OCI-LY7 (cell line): ENCODE data around the gene KRTAP21-2. TPM values are rescaled to one million over a fixed set of nuclear protein-coding genes. Genes with fewer than 3 reads are reported as not detected.

Experiments
- BruUV-seq: library from RNA; stranded (reverse); fragments of 400-500 nt; replicated peaks from 2 replicates; lab custom pipeline; 2021; lab: Mats Ljungman, UMichigan
- CTCF ChIA-PET: fragments of 300-600 bp; sonication (Branson Sonifier 250); formaldehyde crosslinking; loops from one replicate; lab custom pipeline; 2022; ENCODE audit warnings: antibody characterized with exemption; ENCODE audit not compliant: unreplicated experiment; lab: Charles Lee
- POLR2A ChIA-PET: fragments of 300-600 bp; sonication (Branson Sonifier 250); formaldehyde crosslinking; loops from one replicate; lab custom pipeline; 2022; ENCODE audit warnings: antibody characterized with exemption; lab: Charles Lee
- DNase-seq: peaks from one replicate; pipeline ENCODE4 v3.0.0-alpha.2; 2015; ENCODE audit warnings: low spot score
- H2AFZ ChIP-seq: fragments of 200-600 bp; sonication (generic), shearing (Covaris generic); 2 replicates; pipeline ENCODE4 v1.6.1; 2014; ENCODE audit warnings: mild to moderate bottlenecking, antibody characterized with exemption, low read length, moderate library complexity
- H3K27ac ChIP-seq: fragments of 200-600 bp; sonication (generic); 2 replicates; pipeline ENCODE4 v1.5.1; 2014; ENCODE audit warnings: mixed run types, low read depth, mild to moderate bottlenecking, moderate library complexity, low read length, inconsistent platforms; ENCODE audit not compliant: poor library complexity, severe bottlenecking
- H3K36me3 ChIP-seq: fragments of 200-600 bp; sonication (generic); 2 replicates; pipeline ENCODE4 v1.6.1; 2014; ENCODE audit warnings: mild to moderate bottlenecking, antibody characterized with exemption, low read length, moderate library complexity, mixed read lengths; ENCODE audit not compliant: insufficient read depth
- H3K4me1 ChIP-seq: fragments of 200-600 bp; sonication (generic); 2 replicates; pipeline ENCODE4 v1.5.1; 2014; ENCODE audit warnings: mild to moderate bottlenecking, low read length; ENCODE audit not compliant: insufficient read depth, poor library complexity, severe bottlenecking
- H3K4me2 ChIP-seq: fragments of 200-600 bp; sonication (generic); 2 replicates; pipeline ENCODE4 v1.6.1; 2014; ENCODE audit warnings: mild to moderate bottlenecking, low read length
- H3K4me3 ChIP-seq: fragments of 200-600 bp; sonication (generic); 2 replicates; pipeline ENCODE4 v1.5.1; 2014; ENCODE audit warnings: mild to moderate bottlenecking, low read depth, low read length; ENCODE audit not compliant: poor library complexity, severe bottlenecking
- H3K79me2 ChIP-seq: fragments of 200-600 bp; sonication (generic); 2 replicates; pipeline ENCODE4 v1.6.1; 2016; ENCODE audit warnings: low read depth, mild to moderate bottlenecking, low read length, moderate library complexity, mixed read lengths; ENCODE audit not compliant: insufficient read depth
- H3K9me2 ChIP-seq: fragments of 200-600 bp; sonication (generic); 2 replicates; pipeline ENCODE4 v1.6.1; 2016; ENCODE audit warnings: mild to moderate bottlenecking, low read length, mixed read lengths; ENCODE audit not compliant: insufficient read depth
- H3K9me3 ChIP-seq: fragments of 200-600 bp; sonication (generic); 2 replicates; pipeline ENCODE4 v1.6.1; 2014; ENCODE audit warnings: mild to moderate bottlenecking, mixed run types, low read length, mixed read lengths
- H4K20me1 ChIP-seq: fragments of 200-600 bp; sonication (generic); 2 replicates; pipeline ENCODE4 v1.6.1; 2014; ENCODE audit warnings: mild to moderate bottlenecking, antibody characterized with exemption, low read length, moderate library complexity, mixed read lengths; ENCODE audit not compliant: insufficient read depth
- EZH2phosphoT487 ChIP-seq: fragments of 200-600 bp; sonication (generic); IDR thresholded peaks from 2 replicates; pipeline ENCODE4 v1.6.1; 2018; ENCODE audit warnings: low read depth, borderline replicate concordance, mild to moderate bottlenecking, mixed run types, antibody characterized with exemption, low read length, moderate library complexity, mixed read lengths
- intact Hi-C: fragments of 100-400 bp; cut with micrococcal nuclease; formaldehyde crosslinking; loops from one replicate; pipeline ENCODE4 v1.10.0; 2022; ENCODE audit not compliant: unreplicated experiment
- total RNA-seq, 2 experiments: library from RNA; depleted of rRNA in 1 of 2; stranded (reverse); fragments of >200 nt in 1 of 2; shearing (Covaris generic) in 1 of 2; gene quantifications; 2 replicates each; pipeline ENCODE4 v1.2.3, GENCODE V29; 2014 to 2022
- TF ChIP-seq, protein P1 (sequence below): fragments of 200-600 bp; sonication (generic); conservative IDR thresholded peaks from 2 replicates; pipeline ENCODE4 v1.5.1; 2014; ENCODE audit warnings: mild to moderate bottlenecking, antibody characterized with exemption, low read length, moderate library complexity, mixed read lengths

KRTAP21-2 gene
- total RNA-seq, 2 experiments from 2014 or later: not detected

DNA sequence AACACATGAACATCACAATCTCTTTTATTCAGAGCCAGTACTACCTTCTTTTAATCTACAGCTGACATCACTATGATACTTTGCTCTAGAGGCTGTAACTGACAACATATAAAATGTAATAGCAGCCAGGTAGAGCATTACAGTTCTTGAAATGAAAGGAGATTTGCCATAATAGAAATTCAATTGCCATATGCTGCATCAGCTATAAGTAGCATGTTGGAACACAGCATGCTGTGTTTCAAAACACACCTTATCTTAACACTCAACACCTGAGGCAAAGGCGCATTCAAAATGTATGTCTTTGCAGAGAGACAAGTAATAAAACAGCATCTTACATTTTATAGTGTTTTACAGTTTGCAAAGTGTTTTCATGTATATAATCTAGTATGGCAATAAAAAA lies 32.2 kb upstream of the KRTAP21-2 start:
- H3K9me2 ChIP-seq: no peaks in the 10 kb centered on the region
- no peaks in the 10 kb centered on the region for H3K4me1 ChIP-seq
- ChIA-PET CTCF (no interaction called here), POLR2A (no interaction called here)
- no peak overlapping the region for H3K27ac ChIP-seq
- H2AFZ ChIP-seq: no peak overlapping the region
- H3K9me3 ChIP-seq: no peaks in the 10 kb centered on the region
- H3K79me2 ChIP-seq: no peaks in the 10 kb centered on the region
- TF ChIP-seq EZH2phosphoT487: no peak
- no peak for DNase-seq
- no peak overlapping the region for H3K4me3 ChIP-seq
- H4K20me1 ChIP-seq: no peaks in the 10 kb centered on the region
- no peaks in the 10 kb centered on the region for H3K36me3 ChIP-seq
- intact Hi-C loops: no loop called here
- H3K4me2 ChIP-seq: no peak overlapping the region
- no TSS peak for BruUV-seq

DNA sequence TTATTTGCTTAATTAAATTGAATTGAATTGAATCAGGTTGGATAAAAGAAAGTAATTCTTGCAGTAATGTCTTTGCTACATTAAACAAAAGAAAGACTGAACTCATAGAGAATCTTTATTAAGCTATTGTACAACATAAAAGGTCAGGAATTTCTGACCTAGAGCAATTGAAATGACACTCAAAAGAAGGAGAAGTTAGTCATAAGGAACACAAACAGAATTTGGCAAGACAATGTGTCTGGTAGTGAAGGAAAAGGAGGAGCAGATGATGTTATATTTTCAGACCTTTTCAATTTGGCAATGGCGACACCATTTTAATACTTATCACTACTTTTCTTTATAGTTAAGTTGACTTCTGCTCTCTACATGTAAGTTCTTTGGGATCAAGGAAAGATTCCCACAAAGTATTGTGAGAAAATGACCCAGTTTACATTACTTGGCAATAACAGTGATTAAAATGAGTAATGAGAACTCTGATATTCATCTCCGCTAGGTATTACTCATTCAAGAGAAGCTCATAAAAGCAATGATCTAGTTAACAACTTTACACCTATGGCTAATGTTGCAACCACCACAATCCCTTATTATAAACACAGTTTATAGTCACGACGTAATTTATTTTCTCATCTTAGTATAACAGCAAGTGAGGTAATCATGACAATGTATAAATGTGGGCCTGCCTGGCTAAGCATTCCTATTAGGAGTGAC lies 22.8 kb upstream of the KRTAP21-2 start:
- Histone ChIP-seq H3K36me3 (no peaks in the 10 kb centered on the region), H4K20me1 (no peaks in the 10 kb centered on the region), H3K4me3 (no peak overlapping the region), H3K27ac (no peak overlapping the region), H2AFZ (no peak overlapping the region), H3K9me3 (no peaks in the 10 kb centered on the region), H3K4me2 (no peak overlapping the region), H3K4me1 (no peaks in the 10 kb centered on the region), H3K9me2 (no peaks in the 10 kb centered on the region), H3K79me2 (no peaks in the 10 kb centered on the region)
- CTCF ChIA-PET: no interaction called here
- POLR2A ChIA-PET: interaction anchor here (0.6 kb wide), 1 partner anchor 187 kb away, joined by 4 read pairs; no protein-coding TSS in a partner anchor
- intact Hi-C loops: no loop called here
- DNase-seq: no peak
- BruUV-seq: no TSS peak
- TF ChIP-seq EZH2phosphoT487: no peak
- TF ChIP-seq, protein P1, sequence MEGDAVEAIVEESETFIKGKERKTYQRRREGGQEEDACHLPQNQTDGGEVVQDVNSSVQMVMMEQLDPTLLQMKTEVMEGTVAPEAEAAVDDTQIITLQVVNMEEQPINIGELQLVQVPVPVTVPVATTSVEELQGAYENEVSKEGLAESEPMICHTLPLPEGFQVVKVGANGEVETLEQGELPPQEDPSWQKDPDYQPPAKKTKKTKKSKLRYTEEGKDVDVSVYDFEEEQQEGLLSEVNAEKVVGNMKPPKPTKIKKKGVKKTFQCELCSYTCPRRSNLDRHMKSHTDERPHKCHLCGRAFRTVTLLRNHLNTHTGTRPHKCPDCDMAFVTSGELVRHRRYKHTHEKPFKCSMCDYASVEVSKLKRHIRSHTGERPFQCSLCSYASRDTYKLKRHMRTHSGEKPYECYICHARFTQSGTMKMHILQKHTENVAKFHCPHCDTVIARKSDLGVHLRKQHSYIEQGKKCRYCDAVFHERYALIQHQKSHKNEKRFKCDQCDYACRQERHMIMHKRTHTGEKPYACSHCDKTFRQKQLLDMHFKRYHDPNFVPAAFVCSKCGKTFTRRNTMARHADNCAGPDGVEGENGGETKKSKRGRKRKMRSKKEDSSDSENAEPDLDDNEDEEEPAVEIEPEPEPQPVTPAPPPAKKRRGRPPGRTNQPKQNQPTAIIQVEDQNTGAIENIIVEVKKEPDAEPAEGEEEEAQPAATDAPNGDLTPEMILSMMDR: no peak

DNA sequence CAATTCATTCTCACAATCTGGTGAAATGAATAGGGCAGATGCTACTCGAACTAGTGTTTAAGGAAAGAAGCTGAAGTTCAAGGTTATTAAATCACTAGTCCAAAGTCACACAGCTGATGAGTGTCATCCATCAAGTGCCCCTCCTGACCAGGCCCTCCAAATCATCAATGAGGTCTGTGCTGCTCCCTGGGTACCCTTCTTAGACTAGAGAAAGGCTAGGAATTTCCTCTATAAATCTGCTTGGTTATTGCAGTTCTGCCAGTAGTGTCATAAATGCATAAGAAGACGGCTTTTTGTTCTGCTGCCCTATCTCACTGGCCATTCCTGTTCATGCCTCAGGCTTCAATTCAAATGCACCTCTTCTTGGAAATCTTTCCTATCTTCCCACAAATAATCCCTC lies 13.7 kb upstream of the KRTAP21-2 start:
- Histone ChIP-seq H3K4me1 (no peaks in the 10 kb centered on the region), H3K27ac (no peak overlapping the region), H3K36me3 (no peaks in the 10 kb centered on the region), H3K9me3 (no peaks in the 10 kb centered on the region), H3K4me3 (no peak overlapping the region), H2AFZ (no peak overlapping the region), H3K9me2 (no peaks in the 10 kb centered on the region), H3K4me2 (no peak overlapping the region), H3K79me2 (no peaks in the 10 kb centered on the region), H4K20me1 (no peaks in the 10 kb centered on the region)
- no TSS peak for BruUV-seq
- POLR2A ChIA-PET: interaction anchor here (1.0 kb wide), 1 partner anchor 14 kb away, joined by 3 read pairs; no protein-coding TSS in a partner anchor
- intact Hi-C loops: no loop called here
- TF ChIP-seq, protein P1: no peak
- no peak for TF ChIP-seq EZH2phosphoT487
- no peak for DNase-seq
- CTCF ChIA-PET: no interaction called here
